ENCODE data around the gene POT1. TPM values are rescaled to one million over a fixed set of nuclear protein-coding genes. Genes with fewer than 3 reads are reported as not detected.

Gene POT1
- polyA plus RNA-seq, 1 donor (not counting 4 experiments of a cell fraction or from before 2014, with no cell fraction given), result 36.6 TPM

DNA sequence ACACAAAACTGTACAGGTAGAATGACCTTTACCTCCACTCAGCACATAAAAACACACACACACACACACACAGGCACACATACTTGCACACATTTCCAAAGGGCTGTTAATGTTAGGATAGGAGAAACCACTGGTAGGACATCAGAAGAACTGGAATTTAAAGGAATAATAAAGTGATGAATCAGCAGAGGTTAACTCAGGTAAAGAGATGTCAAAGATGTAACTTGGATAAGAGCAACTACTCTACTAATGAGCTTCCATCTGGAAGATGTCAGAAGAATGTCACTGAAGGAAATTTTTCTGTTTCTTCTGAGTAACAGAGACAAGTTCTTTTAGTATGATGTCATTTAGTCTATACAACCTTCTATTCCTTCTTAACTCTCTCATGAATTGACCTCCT lies 137.6 kb downstream of the POT1 start:
- H3K4me2 ChIP-seq (ENCODE audit: control insufficient read depth, extremely low read depth, insufficient read depth, low read depth, low read length), result no peak overlapping the region

GRCh38 chr7:124791426-124791825 lies 138.2 kb downstream of the POT1 start:
- no peaks in the 10 kb centered on the region for H3K36me3 ChIP-seq (ENCODE audit: control insufficient read depth in 2 of 2, extremely low read depth in 1 of 2, insufficient read depth in 2 of 2, low read length in 2 of 2)
- no peak overlapping the region for H2AFZ ChIP-seq (ENCODE audit: control insufficient read depth, low read length)
- dilution Hi-C loops (cut with MboI; ENCODE audit: extremely low pct_ligation_motif_present, low sequenced_read_pairs), result no loop called here
- DNase-seq (ENCODE audit: low read depth, low spot score) (no peak), FAIRE-seq (no peak)
- TF ChIP-seq, protein P1, sequence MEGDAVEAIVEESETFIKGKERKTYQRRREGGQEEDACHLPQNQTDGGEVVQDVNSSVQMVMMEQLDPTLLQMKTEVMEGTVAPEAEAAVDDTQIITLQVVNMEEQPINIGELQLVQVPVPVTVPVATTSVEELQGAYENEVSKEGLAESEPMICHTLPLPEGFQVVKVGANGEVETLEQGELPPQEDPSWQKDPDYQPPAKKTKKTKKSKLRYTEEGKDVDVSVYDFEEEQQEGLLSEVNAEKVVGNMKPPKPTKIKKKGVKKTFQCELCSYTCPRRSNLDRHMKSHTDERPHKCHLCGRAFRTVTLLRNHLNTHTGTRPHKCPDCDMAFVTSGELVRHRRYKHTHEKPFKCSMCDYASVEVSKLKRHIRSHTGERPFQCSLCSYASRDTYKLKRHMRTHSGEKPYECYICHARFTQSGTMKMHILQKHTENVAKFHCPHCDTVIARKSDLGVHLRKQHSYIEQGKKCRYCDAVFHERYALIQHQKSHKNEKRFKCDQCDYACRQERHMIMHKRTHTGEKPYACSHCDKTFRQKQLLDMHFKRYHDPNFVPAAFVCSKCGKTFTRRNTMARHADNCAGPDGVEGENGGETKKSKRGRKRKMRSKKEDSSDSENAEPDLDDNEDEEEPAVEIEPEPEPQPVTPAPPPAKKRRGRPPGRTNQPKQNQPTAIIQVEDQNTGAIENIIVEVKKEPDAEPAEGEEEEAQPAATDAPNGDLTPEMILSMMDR (optimal IDR thresholded peaks at IDR 0.05 in 1 of 3, IDR thresholded peaks at IDR 0.05 in 1 of 3, conservative IDR thresholded peaks at IDR 0.05 in 1 of 3; ENCODE audit: extremely low read depth in 1 of 3, insufficient read depth in 2 of 3, low read length in 3 of 3), result no peak
- no peak for TF ChIP-seq EZH2 (IDR thresholded peaks at IDR 0.05; ENCODE audit: low read length)
- H3K4me2 ChIP-seq (ENCODE audit: control insufficient read depth, extremely low read depth, insufficient read depth, low read depth, low read length), result no peak overlapping the region
- no peak overlapping the region for H3K4me3 ChIP-seq (ENCODE audit: control insufficient read depth in 2 of 3, extremely low read depth in 1 of 3, insufficient read depth in 2 of 3, low read depth in 1 of 3, low read length in 3 of 3)
- peaks cover 4% of the 10 kb centered on the region for H3K27me3 ChIP-seq (ENCODE audit: control insufficient read depth, extremely low read depth, insufficient read depth, low read length)
- no peak overlapping the region for H3K9ac ChIP-seq (ENCODE audit: control insufficient read depth, extremely low read depth, insufficient read depth, low read length)
- no peaks in the 10 kb centered on the region for H3K79me2 ChIP-seq (ENCODE audit: control insufficient read depth, insufficient read depth, low read length)
- no peaks in the 10 kb centered on the region for H3K4me1 ChIP-seq (ENCODE audit: control insufficient read depth, extremely low read depth, insufficient read depth, low read length)
- no peaks in the 10 kb centered on the region for H3K9me3 ChIP-seq (ENCODE audit: control insufficient read depth, low read depth, low read length)
- H4K20me1 ChIP-seq (ENCODE audit: control insufficient read depth, extremely low read depth, insufficient read depth, low read length), result no peaks in the 10 kb centered on the region
- no peak overlapping the region for H3K27ac ChIP-seq (ENCODE audit: control insufficient read depth, insufficient read depth, low read length)
- H3K9me1 ChIP-seq (ENCODE audit: control insufficient read depth, extremely low read depth, insufficient read depth, low read length), result no peaks in the 10 kb centered on the region

More for the DNA sequence above, 137.6 kb downstream of the POT1 start:
- Histone ChIP-seq H4K20me1 (ENCODE audit: control insufficient read depth, extremely low read depth, insufficient read depth, low read length) (no peaks in the 10 kb centered on the region), H3K9me3 (ENCODE audit: control insufficient read depth, low read depth, low read length) (no peaks in the 10 kb centered on the region), H3K36me3 (ENCODE audit: control insufficient read depth in 2 of 2, extremely low read depth in 1 of 2, insufficient read depth in 2 of 2, low read length in 2 of 2) (no peaks in the 10 kb centered on the region), H3K4me3 (ENCODE audit: control insufficient read depth in 2 of 3, extremely low read depth in 1 of 3, insufficient read depth in 2 of 3, low read depth in 1 of 3, low read length in 3 of 3) (no peak overlapping the region), H3K9ac (ENCODE audit: control insufficient read depth, extremely low read depth, insufficient read depth, low read length) (no peak overlapping the region), H2AFZ (ENCODE audit: control insufficient read depth, low read length) (no peak overlapping the region), H3K4me1 (ENCODE audit: control insufficient read depth, extremely low read depth, insufficient read depth, low read length) (no peaks in the 10 kb centered on the region), H3K27ac (ENCODE audit: control insufficient read depth, insufficient read depth, low read length) (no peak overlapping the region), H3K79me2 (ENCODE audit: control insufficient read depth, insufficient read depth, low read length) (no peaks in the 10 kb centered on the region), H3K27me3 (ENCODE audit: control insufficient read depth, extremely low read depth, insufficient read depth, low read length) (peaks cover 4% of the 10 kb centered on the region), H3K9me1 (ENCODE audit: control insufficient read depth, extremely low read depth, insufficient read depth, low read length) (no peaks in the 10 kb centered on the region)
- TF ChIP-seq, protein P1 (optimal IDR thresholded peaks at IDR 0.05 in 1 of 3, IDR thresholded peaks at IDR 0.05 in 1 of 3, conservative IDR thresholded peaks at IDR 0.05 in 1 of 3; ENCODE audit: extremely low read depth in 1 of 3, insufficient read depth in 2 of 3, low read length in 3 of 3), result no peak
- TF ChIP-seq EZH2 (IDR thresholded peaks at IDR 0.05; ENCODE audit: low read length), result no peak
- no peak for FAIRE-seq
- no peak for DNase-seq (ENCODE audit: low read depth, low spot score)
- dilution Hi-C loops (cut with MboI; ENCODE audit: extremely low pct_ligation_motif_present, low sequenced_read_pairs), result no loop called here

Data from keratinocyte (primary cell).